Type B pancreatic cell (in vitro differentiated cells): Measurements from ENCODE around the gene NUDT15. TPM values are rescaled to one million over a fixed set of nuclear protein-coding genes. Genes with fewer than 3 reads are reported as not detected.

Source experiments
- DNase-seq: peaks from one replicate; pipeline ENCODE4 v3.0.0; 2021; ENCODE audit warnings: mixed read lengths; ENCODE audit not compliant: unreplicated experiment; ENCODE audit errors: extremely low spot score
- H3K27ac Mint-ChIP-seq: 2 replicates; pipeline ENCODE4 v1.8.0; 2021; ENCODE audit warnings: mild to moderate bottlenecking, mixed read lengths
- H3K27me3 Mint-ChIP-seq: 2 replicates; pipeline ENCODE4 v1.8.0; 2021; ENCODE audit warnings: mixed read lengths
- H3K36me3 Mint-ChIP-seq: 2 replicates; pipeline ENCODE4 v1.8.0; 2021; ENCODE audit warnings: mixed read lengths
- H3K4me1 Mint-ChIP-seq: one replicate; pipeline ENCODE4 v1.8.0; 2021; ENCODE audit warnings: mixed read lengths; ENCODE audit not compliant: unreplicated experiment
- H3K4me3 Mint-ChIP-seq: 2 replicates; pipeline ENCODE4 v1.8.0; 2021; ENCODE audit warnings: mild to moderate bottlenecking, mixed read lengths
- H3K9me3 Mint-ChIP-seq: 2 replicates; pipeline ENCODE4 v1.8.0; 2021; ENCODE audit warnings: mixed read lengths
- CTCF ChIP-seq: fragments of 200-600 bp; sonication (generic); conservative IDR thresholded peaks from 2 replicates; pipeline ENCODE4 v1.5.0; 2021; ENCODE audit warnings: antibody characterized with exemption, mild to moderate bottlenecking
- long read RNA-seq: library from polyadenylated mRNA; unstranded; transcript quantifications from one replicate; pipeline ENCODE4 v2.0.0, GENCODE V29; 2020
- total RNA-seq: library from RNA; stranded (reverse); gene quantifications from 2 replicates; pipeline ENCODE4 v1.2.1, GENCODE V29; 2021; ENCODE audit warnings: low replicate concordance

The NUDT15 gene
- total RNA-seq: 19.4 and 22.6 TPM in 2 replicates
- long read RNA-seq, transcript NUDT15-201 (3 exons, 2,098 nt): major isoform, 97 of 102 reads
- long read RNA-seq, partial matches to known transcripts: 3 of 102 reads
- long read RNA-seq, other reads (novel, unspliced or antisense): 2 of 102 reads

GRCh38 chr13:48037346-48038173 is at the start of gene NUDT15:
Gene NUDT15 (plus strand): TSS chr13:48037726. CDS start chr13:48037747, 21 bp downstream.
- Mint-ChIP-seq H3K27ac (peak within 1 kb of the TSS; percentile 97), H3K9me3 (no peaks in the 10 kb centered on the region), H3K36me3 (peaks cover 29% of the 10 kb centered on the region), H3K4me3 (peak within 1 kb of the TSS; percentile 95), H3K4me1 (peaks cover 6% of the 10 kb centered on the region), H3K27me3 (no peaks in the 10 kb centered on the region)
- DNase-seq: peak; percentile 98
- peak; percentile 100 for TF ChIP-seq CTCF

- Mint-ChIP-seq H3K36me3 (peaks cover 62% of the 10 kb centered on the region), H3K4me3 (no peak overlapping the region), H3K27me3 (no peaks in the 10 kb centered on the region), H3K4me1 (no peaks in the 10 kb centered on the region), H3K27ac (no peak overlapping the region), H3K9me3 (no peaks in the 10 kb centered on the region)
- no peak for DNase-seq
- no peak for TF ChIP-seq CTCF
These were observed 47.1 kb upstream of the NUDT15 start for GRCh38 chr13:47990427-47990826.

- DNase-seq: no peak
- Mint-ChIP-seq H3K4me3 (no peak overlapping the region), H3K27me3 (no peaks in the 10 kb centered on the region), H3K9me3 (no peaks in the 10 kb centered on the region), H3K4me1 (no peaks in the 10 kb centered on the region), H3K36me3 (peaks cover 57% of the 10 kb centered on the region), H3K27ac (no peak overlapping the region)
- TF ChIP-seq CTCF: no peak
These were observed 46.5 kb upstream of the NUDT15 start for GRCh38 chr13:47990920-47991466.

- Mint-ChIP-seq H3K27me3 (no peaks in the 10 kb centered on the region), H3K4me3 (no peak overlapping the region), H3K36me3 (peaks cover 50% of the 10 kb centered on the region), H3K4me1 (no peaks in the 10 kb centered on the region), H3K27ac (no peak overlapping the region), H3K9me3 (no peaks in the 10 kb centered on the region)
- TF ChIP-seq CTCF: no peak
- no peak for DNase-seq
These were observed 45.7 kb upstream of the NUDT15 start for GRCh38 chr13:47991859-47992258.

GRCh38 chr13:47997384-47997783 is 40.1 kb upstream of the NUDT15 start:
- H3K27me3 Mint-ChIP-seq: no peaks in the 10 kb centered on the region
- H3K36me3 Mint-ChIP-seq: peaks cover 20% of the 10 kb centered on the region
- no peaks in the 10 kb centered on the region for H3K9me3 Mint-ChIP-seq
- H3K4me3 Mint-ChIP-seq: no peak overlapping the region
- no peak for TF ChIP-seq CTCF
- no peak overlapping the region for H3K27ac Mint-ChIP-seq
- DNase-seq: no peak
- peaks cover 19% of the 10 kb centered on the region for H3K4me1 Mint-ChIP-seq
